Astrocyte (in vitro differentiated cells and primary cell): ENCODE data around the gene PHC2. TPM values are rescaled to one million over a fixed set of nuclear protein-coding genes. Genes with fewer than 3 reads are reported as not detected.

Experiments used
- DNase-seq: peaks from one replicate; pipeline ENCODE4 v3.0.0-alpha.2; 2010; ENCODE audit warnings: low read depth
- FAIRE-seq: peaks from 2 replicates; lab custom pipeline; 2011; peaks lifted over from hg19 to GRCh38; lab: Jason Lieb, UNC
- H2AFZ ChIP-seq: 2 replicates; pipeline ENCODE4 v1.6.0; 2012; ENCODE audit warnings: low read depth, low read length, inconsistent platforms
- H3K27ac ChIP-seq: 2 replicates; pipeline ENCODE4 v1.5.1; 2011; ENCODE audit warnings: low read depth, low read length, inconsistent platforms
- H3K27me3 ChIP-seq: 2 replicates; pipeline ENCODE4 v1.6.0; 2011; ENCODE audit warnings: low read length, inconsistent platforms; ENCODE audit not compliant: insufficient read depth
- H3K36me3 ChIP-seq: 2 replicates; pipeline ENCODE4 v1.5.1; 2011; ENCODE audit warnings: low read length, inconsistent platforms; ENCODE audit not compliant: insufficient read depth
- H3K4me1 ChIP-seq: 2 replicates; pipeline ENCODE4 v1.5.1; 2011; ENCODE audit warnings: low read length, inconsistent platforms; ENCODE audit not compliant: insufficient read depth
- H3K4me2 ChIP-seq: 2 replicates; pipeline ENCODE4 v1.6.0; 2012; ENCODE audit warnings: low read length, inconsistent platforms
- H3K4me3 ChIP-seq: 2 replicates; pipeline ENCODE4 v1.5.1; 2011; ENCODE audit warnings: low read depth, mild to moderate bottlenecking, low read length, inconsistent platforms; ENCODE audit not compliant: insufficient read depth
- H3K79me2 ChIP-seq: 2 replicates; pipeline ENCODE4 v1.6.0; 2012; ENCODE audit warnings: mild to moderate bottlenecking, low read length, inconsistent platforms; ENCODE audit not compliant: insufficient read depth
- H3K9ac ChIP-seq: 2 replicates; pipeline ENCODE4 v1.6.0; 2012; ENCODE audit warnings: mild to moderate bottlenecking, low read length, inconsistent platforms
- H3K9me3 ChIP-seq: 2 replicates; pipeline ENCODE4 v1.5.1; 2012; ENCODE audit warnings: low read depth, mild to moderate bottlenecking, low read length, inconsistent platforms; ENCODE audit not compliant: insufficient read depth
- H4K20me1 ChIP-seq: 2 replicates; pipeline ENCODE4 v1.6.0; 2012; ENCODE audit warnings: low read length, inconsistent platforms; ENCODE audit not compliant: insufficient read depth
- H3K27ac Mint-ChIP-seq: one replicate; pipeline ENCODE4 v1.8.0; 2021; ENCODE audit warnings: mild to moderate bottlenecking, mixed read lengths; ENCODE audit not compliant: unreplicated experiment
- H3K27me3 Mint-ChIP-seq: one replicate; pipeline ENCODE4 v1.8.0; 2021; ENCODE audit warnings: low read depth, mixed read lengths; ENCODE audit not compliant: unreplicated experiment
- H3K36me3 Mint-ChIP-seq: one replicate; pipeline ENCODE4 v1.8.0; 2021; ENCODE audit warnings: low read depth, mixed read lengths; ENCODE audit not compliant: unreplicated experiment
- H3K4me1 Mint-ChIP-seq: one replicate; pipeline ENCODE4 v1.8.0; 2021; ENCODE audit warnings: low read depth, mixed read lengths; ENCODE audit not compliant: unreplicated experiment
- H3K4me3 Mint-ChIP-seq: one replicate; pipeline ENCODE4 v1.8.0; 2021; ENCODE audit warnings: mild to moderate bottlenecking, moderate library complexity, mixed read lengths; ENCODE audit not compliant: unreplicated experiment
- H3K9me3 Mint-ChIP-seq: one replicate; pipeline ENCODE4 v1.8.0; 2021; ENCODE audit warnings: mild to moderate bottlenecking, mixed read lengths; ENCODE audit not compliant: unreplicated experiment
- EZH2 ChIP-seq: IDR thresholded peaks from 2 replicates; pipeline ENCODE4 v1.6.1; 2012; ENCODE audit warnings: mild to moderate bottlenecking, low read length, inconsistent platforms; ENCODE audit not compliant: insufficient read depth
- total RNA-seq: library from RNA; stranded (reverse); gene quantifications from 2 replicates; pipeline ENCODE4 v1.2.1, GENCODE V29; 2021
- TF ChIP-seq, protein P1 (sequence below): IDR thresholded peaks from 2 replicates; pipeline ENCODE4 v1.5.1; 2011; ENCODE audit warnings: low read depth, mild to moderate bottlenecking, inconsistent platforms, low read length, moderate library complexity; ENCODE audit not compliant: insufficient read depth

PHC2 gene
- total RNA-seq, 1 donor from 2014 or later = 113 TPM

GRCh38 chr1:33435096-33435820 is 4.4 kb upstream of the PHC2 start:
- peaks cover 3% of the 10 kb centered on the region for H3K79me2 ChIP-seq
- Mint-ChIP-seq H3K27me3 (no peaks in the 10 kb centered on the region), H3K4me1 (peaks cover 39% of the 10 kb centered on the region), H3K4me3 (no peak overlapping the region), H3K9me3 (peaks cover 2% of the 10 kb centered on the region), H3K36me3 (no peaks in the 10 kb centered on the region), H3K27ac (peak overlapping the region; percentile 64)
- peak overlapping the region; percentile 73 for H3K4me2 ChIP-seq
- no peaks in the 10 kb centered on the region for H3K27me3 ChIP-seq
- no peaks in the 10 kb centered on the region for H3K9me3 ChIP-seq
- peak overlapping the region; percentile 54 for H3K27ac ChIP-seq
- peak; percentile 57 for DNase-seq
- H3K36me3 ChIP-seq = no peaks in the 10 kb centered on the region
- peak; percentile 20 for FAIRE-seq
- no peak overlapping the region for H2AFZ ChIP-seq
- no peak overlapping the region for H3K4me3 ChIP-seq
- peaks cover 35% of the 10 kb centered on the region for H3K4me1 ChIP-seq
- H3K9ac ChIP-seq = no peak overlapping the region
- H4K20me1 ChIP-seq = no peaks in the 10 kb centered on the region
- TF ChIP-seq, protein P1, sequence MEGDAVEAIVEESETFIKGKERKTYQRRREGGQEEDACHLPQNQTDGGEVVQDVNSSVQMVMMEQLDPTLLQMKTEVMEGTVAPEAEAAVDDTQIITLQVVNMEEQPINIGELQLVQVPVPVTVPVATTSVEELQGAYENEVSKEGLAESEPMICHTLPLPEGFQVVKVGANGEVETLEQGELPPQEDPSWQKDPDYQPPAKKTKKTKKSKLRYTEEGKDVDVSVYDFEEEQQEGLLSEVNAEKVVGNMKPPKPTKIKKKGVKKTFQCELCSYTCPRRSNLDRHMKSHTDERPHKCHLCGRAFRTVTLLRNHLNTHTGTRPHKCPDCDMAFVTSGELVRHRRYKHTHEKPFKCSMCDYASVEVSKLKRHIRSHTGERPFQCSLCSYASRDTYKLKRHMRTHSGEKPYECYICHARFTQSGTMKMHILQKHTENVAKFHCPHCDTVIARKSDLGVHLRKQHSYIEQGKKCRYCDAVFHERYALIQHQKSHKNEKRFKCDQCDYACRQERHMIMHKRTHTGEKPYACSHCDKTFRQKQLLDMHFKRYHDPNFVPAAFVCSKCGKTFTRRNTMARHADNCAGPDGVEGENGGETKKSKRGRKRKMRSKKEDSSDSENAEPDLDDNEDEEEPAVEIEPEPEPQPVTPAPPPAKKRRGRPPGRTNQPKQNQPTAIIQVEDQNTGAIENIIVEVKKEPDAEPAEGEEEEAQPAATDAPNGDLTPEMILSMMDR = no peak
- TF ChIP-seq EZH2 = no peak

GRCh38 chr1:33434363-33434750 is 3.5 kb upstream of the PHC2 start:
- TF ChIP-seq, protein P1 = no peak
- TF ChIP-seq EZH2 = no peak

More at GRCh38 chr1:33434363-33434750, 3.5 kb upstream of the PHC2 start:
- H3K36me3 ChIP-seq = no peaks in the 10 kb centered on the region
- Mint-ChIP-seq H3K4me1 (peaks cover 39% of the 10 kb centered on the region), H3K9me3 (peaks cover 2% of the 10 kb centered on the region), H3K4me3 (no peak overlapping the region), H3K27ac (no peak overlapping the region), H3K36me3 (no peaks in the 10 kb centered on the region), H3K27me3 (no peaks in the 10 kb centered on the region)
- no peaks in the 10 kb centered on the region for H3K27me3 ChIP-seq
- FAIRE-seq (no peak), DNase-seq (no peak)
- no peak overlapping the region for H3K9ac ChIP-seq
- H3K27ac ChIP-seq = peak overlapping the region; percentile 54
- peaks cover 43% of the 10 kb centered on the region for H3K4me1 ChIP-seq
- peaks cover 7% of the 10 kb centered on the region for H4K20me1 ChIP-seq
- H2AFZ ChIP-seq = no peak overlapping the region
- H3K79me2 ChIP-seq = peaks cover 12% of the 10 kb centered on the region
- H3K4me2 ChIP-seq = peak overlapping the region; percentile 73
- H3K9me3 ChIP-seq = no peaks in the 10 kb centered on the region
- H3K4me3 ChIP-seq = no peak overlapping the region
